ENCODE data around the gene OR2AG2.

The OR2AG2 gene

GRCh38 chr11:6724013-6724412 lies 47.8 kb downstream of the OR2AG2 start:
- Mint-ChIP-seq H3K36me3 (peaks cover 61% of the 10 kb centered on the region), H3K4me1 (peaks cover 93% of the 10 kb centered on the region), H3K27ac (no peak overlapping the region), H3K9me3 (peaks cover 42% of the 10 kb centered on the region), H3K4me3 (no peak overlapping the region), H3K27me3 (no peaks in the 10 kb centered on the region)

DNA sequence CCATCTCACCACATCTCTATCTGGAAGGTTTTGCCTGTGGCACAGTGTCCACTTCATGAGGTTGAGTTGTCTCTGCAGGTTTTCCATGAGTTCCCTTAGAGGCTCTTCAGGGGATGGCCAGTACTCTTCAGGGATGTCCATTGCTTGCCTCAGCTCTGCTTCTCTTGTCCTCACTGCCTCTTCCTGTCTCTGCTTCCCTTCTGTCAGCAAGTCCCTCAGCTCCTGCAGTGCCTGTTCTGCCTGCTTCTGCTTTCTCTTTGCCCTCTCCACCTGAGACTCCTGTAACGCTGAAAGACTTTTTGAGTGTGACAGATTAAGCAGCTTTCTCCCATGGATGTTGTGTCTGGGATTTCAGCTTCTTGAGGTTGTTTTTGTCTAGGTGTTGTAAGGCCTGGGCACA lies 50.4 kb downstream of the OR2AG2 start:
- Mint-ChIP-seq H3K27ac (peak overlapping the region; percentile 94), H3K27me3 (no peaks in the 10 kb centered on the region), H3K4me3 (peak overlapping the region; percentile 76), H3K4me1 (peaks cover 82% of the 10 kb centered on the region), H3K36me3 (peaks cover 50% of the 10 kb centered on the region), H3K9me3 (peaks cover 33% of the 10 kb centered on the region)

- H3K4me1 Mint-ChIP-seq, result peaks cover 75% of the 10 kb centered on the region
- H3K27ac Mint-ChIP-seq, result peak overlapping the region; percentile 47
- H3K4me3 Mint-ChIP-seq, result peak overlapping the region; percentile 7
- peaks cover 29% of the 10 kb centered on the region for H3K9me3 Mint-ChIP-seq
- H3K27me3 Mint-ChIP-seq, result no peaks in the 10 kb centered on the region
- peaks cover 41% of the 10 kb centered on the region for H3K36me3 Mint-ChIP-seq
These were observed 52.2 kb downstream of the OR2AG2 start for GRCh38 chr11:6719576-6719975.

GRCh38 chr11:6717426-6717825 lies 54.4 kb downstream of the OR2AG2 start:
- H3K4me3 Mint-ChIP-seq, result no peak overlapping the region
- H3K27me3 Mint-ChIP-seq, result no peaks in the 10 kb centered on the region
- H3K9me3 Mint-ChIP-seq, result peaks cover 17% of the 10 kb centered on the region
- H3K36me3 Mint-ChIP-seq, result peaks cover 27% of the 10 kb centered on the region
- no peak overlapping the region for H3K27ac Mint-ChIP-seq
- peaks cover 57% of the 10 kb centered on the region for H3K4me1 Mint-ChIP-seq

All from activated naive CD4-positive, alpha-beta T cell treated with anti-CD3 and anti-CD28 coated beads, Interleukin-2, amount 50 U/mL, for 24 hours (primary cell).